ENCODE measurements around the gene MDM2. TPM values are rescaled to one million over a fixed set of nuclear protein-coding genes. Genes with fewer than 3 reads are reported as not detected.

The MDM2 gene
- total and polyA plus RNA-seq, 2 of the 8 experiments (the other 6 are each of a cell fraction or from before 2014, with no cell fraction given) = 15.1 to 115 TPM

DNA sequence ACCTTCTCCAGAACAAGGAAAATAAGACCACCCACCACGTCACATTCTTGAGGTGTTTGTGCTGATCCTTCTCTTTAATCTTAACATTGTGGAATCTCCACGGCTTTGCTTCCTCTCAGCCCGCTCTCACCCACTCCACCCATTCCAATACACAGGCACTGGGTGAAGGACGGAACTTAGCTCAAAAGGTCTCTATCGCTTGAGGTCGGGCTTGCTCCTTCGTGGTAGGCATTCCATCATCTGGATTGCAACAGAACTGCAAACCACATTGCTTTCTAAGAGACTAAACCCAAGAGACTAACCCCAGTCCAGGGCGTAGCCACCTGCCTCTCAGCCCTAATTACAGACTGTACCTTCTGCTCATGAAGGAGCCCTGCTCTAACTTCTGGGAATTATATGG lies 24.0 kb upstream of the MDM2 start:
- H4K20me1 ChIP-seq (replicated peaks in 1 of 2; ENCODE audit: control insufficient read depth in 1 of 2, insufficient read depth in 2 of 2, low read length in 2 of 2) = no peaks in the 10 kb centered on the region
- no peak overlapping the region for H3K56ac ChIP-seq (replicated peaks; ENCODE audit: insufficient read length, low read depth, low read length)
- FAIRE-seq (no peak), DNase-seq (ENCODE audit: low read depth in 1 of 2, low spot score in 2 of 2) (no peak)
- H3K4me3 ChIP-seq (ENCODE audit: extremely low read depth in 1 of 4, insufficient read depth in 2 of 4, low read depth in 3 of 4, low read length in 4 of 4) = no peak overlapping the region
- H2BK12ac ChIP-seq (ENCODE audit: low read depth, low read length) = peak overlapping the region; percentile 5; the same call in 1 of the 2 replicates
- no peak overlapping the region for H2BK120ac ChIP-seq (replicated peaks; ENCODE audit: low read depth, low read length)
- H3K4ac ChIP-seq (replicated peaks; ENCODE audit: insufficient read length, low read depth, low read length) = no peak overlapping the region
- no peak overlapping the region for H2AK5ac ChIP-seq (ENCODE audit: low read depth, low read length)
- POLR2A ChIA-PET (ENCODE audit: partially characterized antibody) = interaction anchor here (0.7 to 3.7 kb wide), 3 partner anchors 11 to 38 kb away, joined by 3 to 18 read pairs (median 8); partner anchors contain the start of gene MDM2
- no peak for TF ChIP-seq EZH2 (IDR thresholded peaks at IDR 0.05; ENCODE audit: low read depth, low read length, severe bottlenecking)
- TF ChIP-seq TEAD4 (IDR thresholded peaks at IDR 0.05; ENCODE audit: low read depth, low read length) = no peak
- no peak for TF ChIP-seq GTF2F1 (IDR thresholded peaks at IDR 0.05; ENCODE audit: borderline replicate concordance, low read depth, low read length)
- no peak overlapping the region for H4K8ac ChIP-seq (ENCODE audit: extremely low read depth, insufficient read depth, low read length)
- H4K5ac ChIP-seq (ENCODE audit: insufficient read length, low read depth, low read length) = no peak overlapping the region
- H3K27ac ChIP-seq (ENCODE audit: low read depth, low read length) = no peak overlapping the region
- H3K79me2 ChIP-seq (ENCODE audit: control insufficient read depth in 1 of 2, insufficient read depth in 2 of 2, low read length in 2 of 2) = no peaks in the 10 kb centered on the region
- no peak overlapping the region for H2BK5ac ChIP-seq (ENCODE audit: low read depth, low read length)
- H3K9ac ChIP-seq (replicated peaks in 1 of 4; ENCODE audit: extremely low read depth in 1 of 4, low read depth in 3 of 4, low read length in 3 of 4) = no peak overlapping the region
- 92% methylated on average over 8 of the region's 8 CpGs; no CpG with 5 or more reads in 1 of the 2 experiments for WGBS, 2 experiments (ENCODE audit: extremely low coverage in 1 of 2, insufficient coverage in 1 of 2, insufficient read length in 1 of 2, insufficient replicate concordance in 2 of 2, low coverage in 1 of 2, low lambda C conversion rate in 2 of 2, missing lambda C conversion rate in 1 of 2)
- H2BK15ac ChIP-seq (ENCODE audit: low read length) = no peak overlapping the region
- no peaks in the 10 kb centered on the region for H3K79me1 ChIP-seq (ENCODE audit: low read depth, low read length)
- no peaks in the 10 kb centered on the region for H3K36me3 ChIP-seq (ENCODE audit: control insufficient read depth in 2 of 4, insufficient read depth in 4 of 4, low read length in 3 of 4)
- H3K14ac ChIP-seq (ENCODE audit: insufficient read length) = no peak overlapping the region
- CTCF ChIA-PET (ENCODE audit: partially characterized antibody) = interaction anchor here (1.1 kb wide), 1 partner anchor 11 kb away, joined by 4 read pairs; no protein-coding TSS in a partner anchor
- no peaks in the 10 kb centered on the region for H3K9me3 ChIP-seq (ENCODE audit: insufficient read depth in 2 of 2, low read depth in 1 of 2, low read length in 1 of 2)
- no peak overlapping the region for H2BK20ac ChIP-seq (ENCODE audit: low read length)
- no peak overlapping the region; the same call in 1 of the 2 replicates for H3K18ac ChIP-seq (ENCODE audit: extremely low read depth, low read length)
- no peak overlapping the region for H4K91ac ChIP-seq (replicated peaks; ENCODE audit: insufficient read length, low read length)
- no peaks in the 10 kb centered on the region for H3K27me3 ChIP-seq (replicated peaks in 1 of 4; ENCODE audit: control insufficient read depth in 3 of 4, extremely low read depth in 1 of 4, insufficient read depth in 3 of 4, low read length in 3 of 4)
- H3K23ac ChIP-seq (ENCODE audit: insufficient read length) = no peak overlapping the region
- no peak overlapping the region for H2AFZ ChIP-seq (ENCODE audit: low read length)
- peaks cover 0 to 3% (median 0%) of the 10 kb centered on the region in 4 experiments; a peak in 1 of 7 replicates for H3K4me1 ChIP-seq (replicated peaks in 1 of 4; ENCODE audit: control insufficient read depth in 3 of 4, insufficient read depth in 4 of 4, low read length in 3 of 4)
- no peak overlapping the region for H3K4me2 ChIP-seq (ENCODE audit: insufficient read depth in 1 of 2, low read depth in 2 of 2, low read length in 2 of 2)
- no peaks in the 10 kb centered on the region for H3K23me2 ChIP-seq (ENCODE audit: low read depth, low read length)

All from H1 (cell line).